HuH-7.5 (cell line): Measurements from ENCODE around the gene RRAGA.
"Not testable (repeated sequence)": the region's sequence is repeated elsewhere in the genome, so short reads cannot be mapped to it uniquely, and the experiment has no call there.

Experiments used
- DNase-seq: peaks from one replicate; pipeline ENCODE4 v3.0.0; 2011; ENCODE audit warnings: low spot score

Gene RRAGA

GRCh38 chr9:19087106-19088000, 38.1 kb downstream of the RRAGA start:
- no peak for DNase-seq

- not testable (repeated sequence) for DNase-seq
Measured at GRCh38 chr9:19097431-19097830, 48.2 kb downstream of the RRAGA start.
